ENCODE measurements around the gene NDUFAF4. TPM values are rescaled to one million over a fixed set of nuclear protein-coding genes. Genes with fewer than 3 reads are reported as not detected.
A peak's percentile ranks its signal among the peaks of the same experiment; 100 is the strongest.

Gene NDUFAF4
- total and polyA plus RNA-seq, 2 of the 13 experiments (the other 11 are each of a cell fraction or from before 2014, with no cell fraction given), result 41.3 to 59.7 TPM

DNA sequence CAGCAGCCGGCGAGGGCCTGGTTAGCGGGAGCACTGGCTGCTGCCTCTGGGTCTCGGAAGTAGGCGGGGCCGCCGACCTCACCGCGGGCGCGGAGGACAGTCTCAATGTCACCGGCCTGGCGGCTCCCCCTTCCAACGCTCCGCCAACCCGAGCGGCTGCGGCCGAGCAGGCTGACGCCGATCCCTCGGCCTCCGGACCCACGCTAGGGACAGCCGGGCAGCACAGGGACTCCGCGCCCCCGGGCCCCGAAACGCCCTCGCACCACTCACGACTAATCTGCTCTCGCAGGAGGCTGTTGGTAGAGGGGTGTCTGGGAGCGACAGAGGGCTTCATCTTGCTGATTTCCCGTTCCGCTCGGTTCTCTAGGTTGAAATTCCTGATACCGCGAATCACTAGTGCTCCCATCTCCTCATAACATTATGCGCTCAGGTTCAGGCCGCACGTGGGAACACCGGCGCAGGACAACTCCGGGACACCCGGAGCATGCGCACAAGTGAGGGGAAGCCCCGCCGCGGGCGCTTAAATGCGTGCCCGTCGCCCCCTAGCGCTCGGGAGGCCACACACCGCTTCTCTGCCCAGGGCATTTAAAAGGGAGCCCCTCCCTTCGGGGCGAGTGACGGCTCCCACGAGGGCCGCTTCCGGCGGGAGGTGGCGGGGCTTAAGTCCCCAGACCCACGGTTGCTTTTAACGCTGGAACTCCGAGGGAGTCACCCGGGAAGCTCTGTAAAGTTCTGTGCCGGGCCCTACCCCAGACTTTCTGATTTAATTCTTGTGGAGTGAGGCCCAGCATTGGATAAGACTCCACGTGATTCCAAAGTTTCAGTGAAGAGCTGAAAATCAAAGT lies at the start of gene NDUFAF4 (continued):
- TF ChIP-seq, protein P1, sequence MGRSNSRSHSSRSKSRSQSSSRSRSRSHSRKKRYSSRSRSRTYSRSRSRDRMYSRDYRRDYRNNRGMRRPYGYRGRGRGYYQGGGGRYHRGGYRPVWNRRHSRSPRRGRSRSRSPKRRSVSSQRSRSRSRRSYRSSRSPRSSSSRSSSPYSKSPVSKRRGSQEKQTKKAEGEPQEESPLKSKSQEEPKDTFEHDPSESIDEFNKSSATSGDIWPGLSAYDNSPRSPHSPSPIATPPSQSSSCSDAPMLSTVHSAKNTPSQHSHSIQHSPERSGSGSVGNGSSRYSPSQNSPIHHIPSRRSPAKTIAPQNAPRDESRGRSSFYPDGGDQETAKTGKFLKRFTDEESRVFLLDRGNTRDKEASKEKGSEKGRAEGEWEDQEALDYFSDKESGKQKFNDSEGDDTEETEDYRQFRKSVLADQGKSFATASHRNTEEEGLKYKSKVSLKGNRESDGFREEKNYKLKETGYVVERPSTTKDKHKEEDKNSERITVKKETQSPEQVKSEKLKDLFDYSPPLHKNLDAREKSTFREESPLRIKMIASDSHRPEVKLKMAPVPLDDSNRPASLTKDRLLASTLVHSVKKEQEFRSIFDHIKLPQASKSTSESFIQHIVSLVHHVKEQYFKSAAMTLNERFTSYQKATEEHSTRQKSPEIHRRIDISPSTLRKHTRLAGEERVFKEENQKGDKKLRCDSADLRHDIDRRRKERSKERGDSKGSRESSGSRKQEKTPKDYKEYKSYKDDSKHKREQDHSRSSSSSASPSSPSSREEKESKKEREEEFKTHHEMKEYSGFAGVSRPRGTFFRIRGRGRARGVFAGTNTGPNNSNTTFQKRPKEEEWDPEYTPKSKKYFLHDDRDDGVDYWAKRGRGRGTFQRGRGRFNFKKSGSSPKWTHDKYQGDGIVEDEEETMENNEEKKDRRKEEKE (IDR thresholded peaks at IDR 0.05), result no peak
- TF ChIP-seq SCMH1 (CRISPR knock-in tag; IDR thresholded peaks at IDR 0.05; ENCODE audit: borderline replicate concordance) (no peak), REL (CRISPR knock-in tag; conservative IDR thresholded peaks at IDR 0.05) (0 out of 2 replicates have a peak, but pooled peaks have one; percentile 32), RARA (CRISPR knock-in tag; IDR thresholded peaks at IDR 0.05) (no peak), ZKSCAN5 (CRISPR knock-in tag; IDR thresholded peaks at IDR 0.05) (no peak), U2AF2 (IDR thresholded peaks at IDR 0.05; ENCODE audit: low read depth, low read length) (no peak), TCF7 (IDR thresholded peaks at IDR 0.05; ENCODE audit: low read depth) (no peak; the same call in 1 of the 2 replicates), ZNF7 (CRISPR knock-in tag; IDR thresholded peaks at IDR 0.05) (no peak), CHCHD3 (CRISPR knock-in tag; IDR thresholded peaks at IDR 0.05) (peak; percentile 26; the same call in 1 of the 2 replicates), KLF16 (CRISPR knock-in tag; IDR thresholded peaks at IDR 0.05) (peak in 1 of 2 experiments; percentile 63; a peak in 1 of 4 replicates), NFRKB (IDR thresholded peaks at IDR 0.05) (no peak), FOXO1 (CRISPR knock-in tag; IDR thresholded peaks at IDR 0.05) (no peak), HNRNPL (IDR thresholded peaks at IDR 0.05; ENCODE audit: low read depth, low read length) (peak; percentile 56; the same call in 1 of the 2 replicates), ONECUT2 (CRISPR knock-in tag; IDR thresholded peaks at IDR 0.05) (no peak), PITX1 (CRISPR knock-in tag; IDR thresholded peaks at IDR 0.05) (no peak; the same call in 1 of the 2 replicates), ZNF552 (CRISPR knock-in tag; IDR thresholded peaks at IDR 0.05; ENCODE audit: borderline replicate concordance) (0 out of 2 replicates have a peak, but pooled peaks have one; percentile 38), MAFG (CRISPR knock-in tag; IDR thresholded peaks at IDR 0.05) (no peak), FOSL1 (CRISPR knock-in tag; IDR thresholded peaks at IDR 0.05; ENCODE audit: borderline replicate concordance) (no peak), ZNF12 (CRISPR knock-in tag; IDR thresholded peaks at IDR 0.05) (no peak; the same call in 1 of the 2 replicates)
- TF ChIP-seq, protein P2, sequence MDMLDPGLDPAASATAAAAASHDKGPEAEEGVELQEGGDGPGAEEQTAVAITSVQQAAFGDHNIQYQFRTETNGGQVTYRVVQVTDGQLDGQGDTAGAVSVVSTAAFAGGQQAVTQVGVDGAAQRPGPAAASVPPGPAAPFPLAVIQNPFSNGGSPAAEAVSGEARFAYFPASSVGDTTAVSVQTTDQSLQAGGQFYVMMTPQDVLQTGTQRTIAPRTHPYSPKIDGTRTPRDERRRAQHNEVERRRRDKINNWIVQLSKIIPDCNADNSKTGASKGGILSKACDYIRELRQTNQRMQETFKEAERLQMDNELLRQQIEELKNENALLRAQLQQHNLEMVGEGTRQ (IDR thresholded peaks at IDR 0.05; ENCODE audit: low read depth, low read length), result 0 out of 2 replicates have a peak, but pooled peaks have one; percentile 7
- TF ChIP-seq, protein P2 (CRISPR knock-in tag; IDR thresholded peaks at IDR 0.05; ENCODE audit: borderline replicate concordance), result peak; percentile 15; the same call in 1 of the 2 replicates
- TF ChIP-seq, protein P3, sequence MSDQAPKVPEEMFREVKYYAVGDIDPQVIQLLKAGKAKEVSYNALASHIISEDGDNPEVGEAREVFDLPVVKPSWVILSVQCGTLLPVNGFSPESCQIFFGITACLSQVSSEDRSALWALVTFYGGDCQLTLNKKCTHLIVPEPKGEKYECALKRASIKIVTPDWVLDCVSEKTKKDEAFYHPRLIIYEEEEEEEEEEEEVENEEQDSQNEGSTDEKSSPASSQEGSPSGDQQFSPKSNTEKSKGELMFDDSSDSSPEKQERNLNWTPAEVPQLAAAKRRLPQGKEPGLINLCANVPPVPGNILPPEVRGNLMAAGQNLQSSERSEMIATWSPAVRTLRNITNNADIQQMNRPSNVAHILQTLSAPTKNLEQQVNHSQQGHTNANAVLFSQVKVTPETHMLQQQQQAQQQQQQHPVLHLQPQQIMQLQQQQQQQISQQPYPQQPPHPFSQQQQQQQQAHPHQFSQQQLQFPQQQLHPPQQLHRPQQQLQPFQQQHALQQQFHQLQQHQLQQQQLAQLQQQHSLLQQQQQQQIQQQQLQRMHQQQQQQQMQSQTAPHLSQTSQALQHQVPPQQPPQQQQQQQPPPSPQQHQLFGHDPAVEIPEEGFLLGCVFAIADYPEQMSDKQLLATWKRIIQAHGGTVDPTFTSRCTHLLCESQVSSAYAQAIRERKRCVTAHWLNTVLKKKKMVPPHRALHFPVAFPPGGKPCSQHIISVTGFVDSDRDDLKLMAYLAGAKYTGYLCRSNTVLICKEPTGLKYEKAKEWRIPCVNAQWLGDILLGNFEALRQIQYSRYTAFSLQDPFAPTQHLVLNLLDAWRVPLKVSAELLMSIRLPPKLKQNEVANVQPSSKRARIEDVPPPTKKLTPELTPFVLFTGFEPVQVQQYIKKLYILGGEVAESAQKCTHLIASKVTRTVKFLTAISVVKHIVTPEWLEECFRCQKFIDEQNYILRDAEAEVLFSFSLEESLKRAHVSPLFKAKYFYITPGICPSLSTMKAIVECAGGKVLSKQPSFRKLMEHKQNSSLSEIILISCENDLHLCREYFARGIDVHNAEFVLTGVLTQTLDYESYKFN (CRISPR knock-in tag; conservative IDR thresholded peaks at IDR 0.05), result no peak; the same call in none of the 2 replicates

Measured in HepG2 (cell line).